Neural cell (in vitro differentiated cells): Measurements from ENCODE around the gene PLAC9.

Experiments used
- EP300 ChIP-seq: fragments of 450-650 bp; conservative IDR thresholded peaks from 2 replicates; pipeline ENCODE4 v1.6.1; 2014; ENCODE audit warnings: antibody characterized with exemption, mild to moderate bottlenecking, moderate library complexity; ENCODE audit not compliant: poor library complexity, severe bottlenecking
- EZH2 ChIP-seq: fragments of 200-600, 300-800 bp; shearing (Covaris generic), sonication (generic); IDR thresholded peaks from 2 replicates; pipeline ENCODE4 v1.6.1; 2014; ENCODE audit warnings: antibody characterized with exemption, low read length, borderline replicate concordance, mild to moderate bottlenecking; ENCODE audit not compliant: insufficient read depth, poor library complexity, severe bottlenecking
- RAD21 ChIP-seq: fragments of 450-650 bp; conservative IDR thresholded peaks from 2 replicates; pipeline ENCODE4 v1.6.1; 2014; ENCODE audit warnings: antibody characterized with exemption, mild to moderate bottlenecking, moderate library complexity
- TF ChIP-seq, protein P1 (sequence below): fragments of 450-650 bp; IDR thresholded peaks from 2 replicates; pipeline ENCODE4 v1.5.1; 2014; ENCODE audit warnings: antibody characterized with exemption, mild to moderate bottlenecking, moderate library complexity; ENCODE audit not compliant: poor library complexity, severe bottlenecking
- TF ChIP-seq, protein P2 (sequence below): IDR thresholded peaks from 2 replicates; pipeline ENCODE4 v1.6.1; 2012; ENCODE audit warnings: borderline replicate concordance

DNA sequence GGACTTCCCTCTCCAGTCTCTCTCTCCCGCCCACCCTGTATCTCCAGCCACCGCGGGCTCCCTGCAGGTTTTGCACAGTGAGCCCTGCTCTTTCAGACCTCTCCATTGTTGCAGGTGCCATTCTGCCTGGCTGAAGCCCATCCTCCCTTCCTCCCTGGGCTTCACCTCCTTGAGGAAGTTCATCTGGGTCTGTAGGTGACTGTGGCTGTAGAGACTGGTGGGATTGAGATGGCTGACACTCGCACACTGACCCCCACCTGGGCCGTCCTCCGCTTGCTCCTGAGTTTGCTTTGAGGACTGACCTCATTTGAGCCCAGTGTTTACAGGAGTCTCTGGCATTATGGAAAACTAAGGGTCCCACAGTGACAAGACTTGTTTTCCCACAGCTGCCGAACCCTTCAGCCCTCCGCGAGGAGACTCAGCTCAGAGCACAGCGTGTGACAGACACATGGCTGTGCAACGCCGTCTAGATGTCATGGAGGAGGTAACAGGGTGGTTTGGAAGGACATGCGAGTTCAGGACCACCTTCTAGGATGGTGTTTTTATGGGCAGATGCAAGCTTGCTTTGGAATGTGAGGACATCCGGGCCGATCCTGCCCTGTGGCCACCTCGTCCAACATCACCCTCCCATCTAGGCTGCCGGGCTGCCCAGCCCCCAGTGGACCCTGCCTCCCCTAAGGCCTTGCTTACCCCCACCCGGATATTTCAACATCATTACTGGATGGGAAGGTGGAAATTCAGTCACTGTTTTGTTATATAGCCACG is 9.3 kb downstream of the PLAC9 start:
- TF ChIP-seq, protein P1, sequence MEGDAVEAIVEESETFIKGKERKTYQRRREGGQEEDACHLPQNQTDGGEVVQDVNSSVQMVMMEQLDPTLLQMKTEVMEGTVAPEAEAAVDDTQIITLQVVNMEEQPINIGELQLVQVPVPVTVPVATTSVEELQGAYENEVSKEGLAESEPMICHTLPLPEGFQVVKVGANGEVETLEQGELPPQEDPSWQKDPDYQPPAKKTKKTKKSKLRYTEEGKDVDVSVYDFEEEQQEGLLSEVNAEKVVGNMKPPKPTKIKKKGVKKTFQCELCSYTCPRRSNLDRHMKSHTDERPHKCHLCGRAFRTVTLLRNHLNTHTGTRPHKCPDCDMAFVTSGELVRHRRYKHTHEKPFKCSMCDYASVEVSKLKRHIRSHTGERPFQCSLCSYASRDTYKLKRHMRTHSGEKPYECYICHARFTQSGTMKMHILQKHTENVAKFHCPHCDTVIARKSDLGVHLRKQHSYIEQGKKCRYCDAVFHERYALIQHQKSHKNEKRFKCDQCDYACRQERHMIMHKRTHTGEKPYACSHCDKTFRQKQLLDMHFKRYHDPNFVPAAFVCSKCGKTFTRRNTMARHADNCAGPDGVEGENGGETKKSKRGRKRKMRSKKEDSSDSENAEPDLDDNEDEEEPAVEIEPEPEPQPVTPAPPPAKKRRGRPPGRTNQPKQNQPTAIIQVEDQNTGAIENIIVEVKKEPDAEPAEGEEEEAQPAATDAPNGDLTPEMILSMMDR, result no peak
- TF ChIP-seq, protein P2, sequence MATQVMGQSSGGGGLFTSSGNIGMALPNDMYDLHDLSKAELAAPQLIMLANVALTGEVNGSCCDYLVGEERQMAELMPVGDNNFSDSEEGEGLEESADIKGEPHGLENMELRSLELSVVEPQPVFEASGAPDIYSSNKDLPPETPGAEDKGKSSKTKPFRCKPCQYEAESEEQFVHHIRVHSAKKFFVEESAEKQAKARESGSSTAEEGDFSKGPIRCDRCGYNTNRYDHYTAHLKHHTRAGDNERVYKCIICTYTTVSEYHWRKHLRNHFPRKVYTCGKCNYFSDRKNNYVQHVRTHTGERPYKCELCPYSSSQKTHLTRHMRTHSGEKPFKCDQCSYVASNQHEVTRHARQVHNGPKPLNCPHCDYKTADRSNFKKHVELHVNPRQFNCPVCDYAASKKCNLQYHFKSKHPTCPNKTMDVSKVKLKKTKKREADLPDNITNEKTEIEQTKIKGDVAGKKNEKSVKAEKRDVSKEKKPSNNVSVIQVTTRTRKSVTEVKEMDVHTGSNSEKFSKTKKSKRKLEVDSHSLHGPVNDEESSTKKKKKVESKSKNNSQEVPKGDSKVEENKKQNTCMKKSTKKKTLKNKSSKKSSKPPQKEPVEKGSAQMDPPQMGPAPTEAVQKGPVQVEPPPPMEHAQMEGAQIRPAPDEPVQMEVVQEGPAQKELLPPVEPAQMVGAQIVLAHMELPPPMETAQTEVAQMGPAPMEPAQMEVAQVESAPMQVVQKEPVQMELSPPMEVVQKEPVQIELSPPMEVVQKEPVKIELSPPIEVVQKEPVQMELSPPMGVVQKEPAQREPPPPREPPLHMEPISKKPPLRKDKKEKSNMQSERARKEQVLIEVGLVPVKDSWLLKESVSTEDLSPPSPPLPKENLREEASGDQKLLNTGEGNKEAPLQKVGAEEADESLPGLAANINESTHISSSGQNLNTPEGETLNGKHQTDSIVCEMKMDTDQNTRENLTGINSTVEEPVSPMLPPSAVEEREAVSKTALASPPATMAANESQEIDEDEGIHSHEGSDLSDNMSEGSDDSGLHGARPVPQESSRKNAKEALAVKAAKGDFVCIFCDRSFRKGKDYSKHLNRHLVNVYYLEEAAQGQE, result no peak
- TF ChIP-seq EZH2 (no peak), EP300 (no peak), RAD21 (no peak)
